HEK293 (cell line): ENCODE data around the gene FXYD3.

Source experiments
- ZNF10 ChIP-seq: fragments of 450-650 bp; formaldehyde crosslinking; IDR thresholded peaks from 2 replicates; pipeline ENCODE4 v1.5.1; 2017; ENCODE audit warnings: missing biosample characterization, missing genetic modification characterization
- ZNF184 ChIP-seq: fragments of 450-650 bp; IDR thresholded peaks from 2 replicates; pipeline ENCODE4 v1.5.1; 2018; ENCODE audit warnings: missing biosample characterization, mild to moderate bottlenecking, missing genetic modification characterization
- ZNF211 ChIP-seq: fragments of 450-650 bp; formaldehyde crosslinking; IDR thresholded peaks from 2 replicates; pipeline ENCODE4 v1.5.1; 2016; ENCODE audit warnings: low read depth, missing biosample characterization, missing genetic modification characterization
- ZNF24 ChIP-seq: fragments of 450-650 bp; formaldehyde crosslinking; IDR thresholded peaks from 2 replicates; pipeline ENCODE4 v1.5.1; 2016; ENCODE audit warnings: missing biosample characterization, missing genetic modification characterization
- ZSCAN30 ChIP-seq: fragments of 450-650 bp; IDR thresholded peaks from 2 replicates; pipeline ENCODE4 v1.5.1; 2018; ENCODE audit warnings: missing biosample characterization, mild to moderate bottlenecking, missing genetic modification characterization, moderate library complexity
- TF ChIP-seq, protein P1 (sequence below): fragments of 450-650 bp; formaldehyde crosslinking; IDR thresholded peaks from 2 replicates; pipeline ENCODE4 v1.5.1; 2016; ENCODE audit warnings: missing biosample characterization, missing genetic modification characterization
- TF ChIP-seq, protein P2 (sequence below): fragments of 450-650 bp; formaldehyde crosslinking; IDR thresholded peaks from 2 replicates; pipeline ENCODE4 v1.5.1; 2016; ENCODE audit warnings: missing biosample characterization, missing genetic modification characterization
- TF ChIP-seq, protein P3 (sequence below): fragments of 450-650 bp; formaldehyde crosslinking; IDR thresholded peaks from 2 replicates; pipeline ENCODE4 v1.5.1; 2017; ENCODE audit warnings: missing biosample characterization, mild to moderate bottlenecking, missing genetic modification characterization, moderate library complexity
- TF ChIP-seq, protein P4 (sequence below): IDR thresholded peaks from 2 replicates; pipeline ENCODE4 v1.6.1; 2011; ENCODE audit warnings: mild to moderate bottlenecking, low read depth, low read length, borderline replicate concordance

DNA sequence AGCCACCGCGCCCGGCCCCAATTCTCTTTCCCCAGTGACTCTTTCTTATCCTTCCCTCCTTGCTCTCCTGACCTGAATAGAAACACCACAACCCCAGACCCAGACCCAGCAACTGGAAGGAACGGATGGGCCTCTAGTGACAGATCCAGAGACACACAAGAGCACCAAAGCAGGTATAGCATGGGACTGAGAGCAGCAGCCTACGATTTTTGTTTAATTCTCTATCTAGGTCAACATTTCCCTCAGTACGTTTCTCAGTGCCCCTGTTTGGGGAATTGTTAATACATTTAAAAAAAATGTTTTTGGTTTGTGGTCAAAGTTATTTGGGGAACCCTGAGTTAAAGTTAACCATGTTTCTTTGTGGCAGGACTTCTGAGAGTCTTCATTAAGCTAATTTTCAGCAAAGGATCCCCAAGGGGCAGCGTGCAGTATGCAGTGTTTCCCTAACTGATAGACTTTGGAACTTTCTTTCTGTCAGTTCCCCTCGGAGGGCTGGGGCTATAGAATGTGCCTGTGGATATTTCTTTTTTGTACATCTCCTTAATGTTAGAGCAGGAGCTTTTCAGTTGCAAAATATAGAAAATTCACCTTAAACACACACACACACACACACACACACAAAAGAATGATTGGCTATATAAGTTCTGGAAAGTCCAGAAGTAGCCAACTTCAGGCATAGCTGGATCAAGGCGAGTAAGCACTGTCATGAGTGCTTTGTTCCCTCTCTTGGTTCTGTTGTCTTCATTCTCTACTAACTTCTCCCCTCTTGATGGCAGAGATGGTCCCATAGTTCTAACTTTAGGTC, 45.2 kb downstream of the FXYD3 start:
- TF ChIP-seq ZSCAN30 (tag by site-specific recombination) (no peak), ZNF184 (no peak), ZNF211 (tag by site-specific recombination) (no peak), ZNF24 (tag by site-specific recombination) (no peak), ZNF10 (no peak)
- TF ChIP-seq, protein P1, sequence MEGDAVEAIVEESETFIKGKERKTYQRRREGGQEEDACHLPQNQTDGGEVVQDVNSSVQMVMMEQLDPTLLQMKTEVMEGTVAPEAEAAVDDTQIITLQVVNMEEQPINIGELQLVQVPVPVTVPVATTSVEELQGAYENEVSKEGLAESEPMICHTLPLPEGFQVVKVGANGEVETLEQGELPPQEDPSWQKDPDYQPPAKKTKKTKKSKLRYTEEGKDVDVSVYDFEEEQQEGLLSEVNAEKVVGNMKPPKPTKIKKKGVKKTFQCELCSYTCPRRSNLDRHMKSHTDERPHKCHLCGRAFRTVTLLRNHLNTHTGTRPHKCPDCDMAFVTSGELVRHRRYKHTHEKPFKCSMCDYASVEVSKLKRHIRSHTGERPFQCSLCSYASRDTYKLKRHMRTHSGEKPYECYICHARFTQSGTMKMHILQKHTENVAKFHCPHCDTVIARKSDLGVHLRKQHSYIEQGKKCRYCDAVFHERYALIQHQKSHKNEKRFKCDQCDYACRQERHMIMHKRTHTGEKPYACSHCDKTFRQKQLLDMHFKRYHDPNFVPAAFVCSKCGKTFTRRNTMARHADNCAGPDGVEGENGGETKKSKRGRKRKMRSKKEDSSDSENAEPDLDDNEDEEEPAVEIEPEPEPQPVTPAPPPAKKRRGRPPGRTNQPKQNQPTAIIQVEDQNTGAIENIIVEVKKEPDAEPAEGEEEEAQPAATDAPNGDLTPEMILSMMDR (tag by site-specific recombination) = no peak
- TF ChIP-seq, protein P2, sequence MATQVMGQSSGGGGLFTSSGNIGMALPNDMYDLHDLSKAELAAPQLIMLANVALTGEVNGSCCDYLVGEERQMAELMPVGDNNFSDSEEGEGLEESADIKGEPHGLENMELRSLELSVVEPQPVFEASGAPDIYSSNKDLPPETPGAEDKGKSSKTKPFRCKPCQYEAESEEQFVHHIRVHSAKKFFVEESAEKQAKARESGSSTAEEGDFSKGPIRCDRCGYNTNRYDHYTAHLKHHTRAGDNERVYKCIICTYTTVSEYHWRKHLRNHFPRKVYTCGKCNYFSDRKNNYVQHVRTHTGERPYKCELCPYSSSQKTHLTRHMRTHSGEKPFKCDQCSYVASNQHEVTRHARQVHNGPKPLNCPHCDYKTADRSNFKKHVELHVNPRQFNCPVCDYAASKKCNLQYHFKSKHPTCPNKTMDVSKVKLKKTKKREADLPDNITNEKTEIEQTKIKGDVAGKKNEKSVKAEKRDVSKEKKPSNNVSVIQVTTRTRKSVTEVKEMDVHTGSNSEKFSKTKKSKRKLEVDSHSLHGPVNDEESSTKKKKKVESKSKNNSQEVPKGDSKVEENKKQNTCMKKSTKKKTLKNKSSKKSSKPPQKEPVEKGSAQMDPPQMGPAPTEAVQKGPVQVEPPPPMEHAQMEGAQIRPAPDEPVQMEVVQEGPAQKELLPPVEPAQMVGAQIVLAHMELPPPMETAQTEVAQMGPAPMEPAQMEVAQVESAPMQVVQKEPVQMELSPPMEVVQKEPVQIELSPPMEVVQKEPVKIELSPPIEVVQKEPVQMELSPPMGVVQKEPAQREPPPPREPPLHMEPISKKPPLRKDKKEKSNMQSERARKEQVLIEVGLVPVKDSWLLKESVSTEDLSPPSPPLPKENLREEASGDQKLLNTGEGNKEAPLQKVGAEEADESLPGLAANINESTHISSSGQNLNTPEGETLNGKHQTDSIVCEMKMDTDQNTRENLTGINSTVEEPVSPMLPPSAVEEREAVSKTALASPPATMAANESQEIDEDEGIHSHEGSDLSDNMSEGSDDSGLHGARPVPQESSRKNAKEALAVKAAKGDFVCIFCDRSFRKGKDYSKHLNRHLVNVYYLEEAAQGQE (tag by site-specific recombination) = no peak
- TF ChIP-seq, protein P3, sequence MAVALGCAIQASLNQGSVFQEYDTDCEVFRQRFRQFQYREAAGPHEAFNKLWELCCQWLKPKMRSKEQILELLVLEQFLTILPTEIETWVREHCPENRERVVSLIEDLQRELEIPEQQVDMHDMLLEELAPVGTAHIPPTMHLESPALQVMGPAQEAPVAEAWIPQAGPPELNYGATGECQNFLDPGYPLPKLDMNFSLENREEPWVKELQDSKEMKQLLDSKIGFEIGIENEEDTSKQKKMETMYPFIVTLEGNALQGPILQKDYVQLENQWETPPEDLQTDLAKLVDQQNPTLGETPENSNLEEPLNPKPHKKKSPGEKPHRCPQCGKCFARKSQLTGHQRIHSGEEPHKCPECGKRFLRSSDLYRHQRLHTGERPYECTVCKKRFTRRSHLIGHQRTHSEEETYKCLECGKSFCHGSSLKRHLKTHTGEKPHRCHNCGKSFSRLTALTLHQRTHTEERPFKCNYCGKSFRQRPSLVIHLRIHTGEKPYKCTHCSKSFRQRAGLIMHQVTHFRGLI (tag by site-specific recombination) = no peak
- TF ChIP-seq, protein P4, sequence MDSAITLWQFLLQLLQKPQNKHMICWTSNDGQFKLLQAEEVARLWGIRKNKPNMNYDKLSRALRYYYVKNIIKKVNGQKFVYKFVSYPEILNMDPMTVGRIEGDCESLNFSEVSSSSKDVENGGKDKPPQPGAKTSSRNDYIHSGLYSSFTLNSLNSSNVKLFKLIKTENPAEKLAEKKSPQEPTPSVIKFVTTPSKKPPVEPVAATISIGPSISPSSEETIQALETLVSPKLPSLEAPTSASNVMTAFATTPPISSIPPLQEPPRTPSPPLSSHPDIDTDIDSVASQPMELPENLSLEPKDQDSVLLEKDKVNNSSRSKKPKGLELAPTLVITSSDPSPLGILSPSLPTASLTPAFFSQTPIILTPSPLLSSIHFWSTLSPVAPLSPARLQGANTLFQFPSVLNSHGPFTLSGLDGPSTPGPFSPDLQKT = no peak
